ENCODE results near the gene PFN3.
A peak's percentile ranks its signal among the peaks of the same experiment; 100 is the strongest.
"Not testable (repeated sequence)": the region's sequence is repeated elsewhere in the genome, so short reads cannot be mapped to it uniquely, and the experiment has no call there.

PFN3 gene

DNA sequence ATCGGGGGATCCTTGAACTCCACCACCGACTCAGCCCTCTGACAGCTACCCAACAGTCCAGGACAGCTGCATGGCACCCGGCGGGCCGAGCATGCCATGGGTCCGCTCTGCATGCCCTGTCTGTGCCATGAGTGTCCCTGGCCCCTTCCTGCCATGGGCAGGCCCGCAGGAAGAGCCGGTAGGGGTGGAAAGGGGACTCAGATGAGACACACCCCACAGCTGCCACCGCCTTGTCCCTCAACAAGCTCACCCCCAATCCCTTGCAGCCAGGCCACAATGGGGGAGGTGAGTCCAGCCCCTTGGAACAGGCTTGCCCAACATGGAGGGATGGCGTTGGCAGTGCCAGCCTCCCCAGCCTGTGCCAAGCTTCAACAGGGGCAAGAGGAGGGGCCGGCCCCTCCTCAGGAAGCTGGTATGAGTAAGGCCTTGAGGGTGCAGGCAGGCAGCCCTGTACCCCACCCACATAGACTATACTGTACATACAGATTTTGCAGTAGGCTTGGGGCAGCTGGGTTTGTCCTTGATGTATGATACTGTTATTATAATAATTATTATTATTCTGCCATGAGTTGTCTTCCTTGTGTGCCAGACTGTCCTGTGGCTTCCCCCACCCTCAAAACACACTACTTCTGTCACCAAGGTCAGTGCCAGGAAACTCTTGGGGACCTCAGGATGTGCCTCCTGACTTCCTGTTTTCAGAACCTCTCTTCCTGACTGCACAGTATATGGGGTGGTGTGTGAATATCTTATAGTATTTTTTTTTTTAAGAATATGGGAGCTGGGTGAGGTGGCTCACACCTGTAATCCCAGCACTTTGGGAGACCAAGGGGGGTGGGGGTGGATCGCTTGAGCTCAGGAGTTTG, 28.2 kb downstream of the PFN3 start:
- DNase-seq (ENCODE audit: low spot score): no peak

DNA sequence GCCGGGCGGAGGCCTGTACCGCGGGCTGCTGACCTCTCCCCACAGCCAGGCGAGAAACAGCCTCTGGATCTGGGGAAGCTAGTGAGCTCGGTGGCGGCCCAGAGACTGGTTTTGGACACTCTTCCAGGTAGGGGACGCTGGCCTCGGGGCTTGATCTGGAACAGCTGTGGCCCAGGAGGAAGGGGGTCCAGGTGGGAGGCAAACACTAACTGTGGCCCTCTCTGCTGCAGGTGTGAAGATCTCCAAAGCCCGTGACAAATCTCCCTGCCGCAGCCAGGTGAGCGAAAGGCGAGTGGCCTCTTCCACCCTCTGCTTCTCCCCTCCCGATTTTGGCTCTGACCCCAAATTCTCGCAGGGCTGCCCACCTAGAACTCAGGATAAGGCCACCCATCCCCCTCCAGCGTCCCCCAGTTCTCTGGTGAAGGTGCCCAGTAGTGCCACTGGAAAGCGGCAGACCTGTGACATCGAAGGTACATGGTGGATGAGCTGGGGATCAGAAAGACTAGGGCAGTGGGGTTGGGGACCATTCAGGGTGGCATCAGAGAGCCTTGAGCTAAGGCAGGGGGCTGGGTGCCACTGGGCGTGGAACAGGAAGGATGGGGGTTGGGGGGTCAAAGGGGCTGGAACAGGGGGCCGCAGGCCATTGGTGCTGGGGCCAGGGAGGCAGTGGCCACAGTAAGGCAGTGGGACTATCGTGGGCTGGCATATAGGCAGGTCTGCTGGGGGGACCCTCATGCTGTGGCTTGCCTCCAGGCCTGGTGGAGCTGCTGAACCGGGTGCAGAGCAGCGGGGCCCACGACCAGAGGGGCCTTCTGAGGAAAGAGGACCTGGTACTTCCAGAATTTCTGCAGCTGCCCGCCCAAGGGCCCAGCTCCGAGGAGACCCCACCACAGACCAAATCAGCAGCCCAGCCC, 29.1 kb downstream of the PFN3 start:
- DNase-seq (ENCODE audit: low spot score): no peak

DNA sequence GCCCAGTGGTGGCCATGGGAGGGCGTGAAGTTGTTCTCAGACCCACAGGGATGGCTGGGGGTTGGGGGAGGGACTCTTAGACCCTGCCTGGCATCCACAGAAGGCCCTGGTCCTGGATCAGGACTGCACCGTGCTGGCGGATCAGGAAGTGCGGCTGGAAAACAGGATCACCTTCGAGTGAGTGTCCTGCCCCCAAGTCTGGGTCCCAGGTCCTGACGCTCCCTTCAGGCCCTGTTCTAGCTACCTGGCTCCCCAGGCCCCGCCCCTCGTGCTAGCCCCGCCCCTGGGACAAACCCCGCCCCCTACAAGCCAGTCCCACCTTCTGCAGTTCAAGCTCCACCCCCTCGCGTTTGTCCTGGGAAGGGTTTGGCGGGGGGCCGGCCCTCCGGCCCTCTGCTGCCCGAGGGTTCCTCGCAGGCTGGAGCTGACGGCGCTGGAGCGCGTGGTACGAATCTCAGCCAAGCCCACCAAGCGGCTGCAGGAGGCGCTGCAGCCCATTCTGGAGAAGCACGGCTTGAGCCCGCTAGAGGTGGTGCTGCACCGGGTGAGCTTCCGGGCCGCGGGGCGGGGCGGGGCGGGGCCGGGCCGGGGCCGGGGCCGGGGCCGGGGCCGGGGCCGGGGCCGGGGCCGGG, 29.9 kb downstream of the PFN3 start:
- no peak for DNase-seq (ENCODE audit: low spot score)

DNA sequence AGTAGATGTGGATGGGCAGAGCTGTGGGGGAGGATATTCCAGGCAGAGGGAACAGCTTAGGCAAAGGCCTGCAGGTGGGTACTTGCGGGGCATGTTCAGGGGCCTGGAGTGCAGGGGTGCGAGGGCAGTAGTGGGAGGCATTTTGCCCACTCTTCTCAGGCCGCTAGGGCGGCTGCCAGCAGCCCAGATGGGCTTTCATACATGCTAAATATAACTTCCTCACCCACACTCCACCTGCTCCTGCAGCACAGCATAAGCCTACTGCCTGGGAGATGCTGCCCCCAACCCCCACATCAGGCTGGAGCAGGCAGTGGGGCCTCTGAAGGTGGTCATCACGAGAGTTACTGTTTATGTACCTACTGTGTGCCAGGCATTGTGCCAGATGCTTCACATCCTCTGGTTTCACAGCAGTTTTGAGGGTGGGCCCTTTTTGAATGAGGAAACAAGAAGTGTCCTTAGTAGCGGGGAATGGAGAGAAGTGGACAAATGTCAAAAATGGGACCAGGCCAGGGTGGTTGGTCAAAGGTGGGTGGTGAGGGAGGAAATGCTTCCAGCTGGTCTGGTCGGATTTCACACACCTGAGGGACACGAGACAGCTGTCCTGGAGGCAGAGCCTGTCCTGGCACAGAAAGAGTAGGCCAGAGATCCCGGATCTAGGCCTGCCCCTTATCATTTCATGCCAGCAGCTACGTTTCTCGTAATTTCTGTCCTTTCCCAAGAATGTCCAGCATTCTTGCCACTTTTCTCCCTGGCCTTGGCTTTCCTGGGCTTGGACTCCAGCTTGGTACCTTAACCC, 30.6 kb downstream of the PFN3 start:
- DNase-seq (ENCODE audit: low spot score): no peak

DNA sequence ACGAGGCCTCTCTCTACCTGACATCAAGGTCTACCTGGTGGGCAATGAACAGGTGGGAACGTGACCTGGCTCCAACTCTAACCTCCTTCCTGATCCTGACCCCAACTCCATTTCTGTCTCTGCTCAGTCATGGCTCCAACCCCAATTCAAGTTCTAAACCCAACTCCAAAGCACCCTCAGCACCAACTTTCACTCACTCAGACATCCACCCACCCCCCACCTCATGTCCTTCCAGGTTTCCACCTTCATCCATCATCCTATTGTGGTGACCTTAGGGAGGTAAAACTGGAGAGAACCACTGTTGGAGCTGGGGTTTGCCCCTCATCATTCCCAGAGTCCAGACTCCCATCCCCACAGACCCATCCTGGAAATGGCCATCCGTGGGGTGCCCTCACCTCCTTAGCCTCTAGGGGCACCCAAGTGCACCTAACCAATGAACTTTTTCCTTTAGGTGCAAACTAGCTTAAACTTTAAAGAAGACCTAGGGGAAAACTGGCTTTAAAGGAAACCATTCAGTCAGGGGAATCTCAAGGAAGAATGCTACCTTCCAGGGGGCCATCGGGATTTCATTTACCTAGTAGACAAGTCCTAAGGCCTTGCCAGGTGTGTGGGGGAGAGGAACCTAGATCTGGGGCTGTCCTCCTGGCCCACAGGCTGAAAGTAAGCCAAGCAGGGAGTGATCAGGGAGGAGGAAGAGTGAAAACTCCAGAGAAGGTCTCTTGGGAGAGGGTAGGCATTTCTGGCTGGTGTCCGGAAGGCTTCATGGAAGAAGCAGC, 31.4 kb downstream of the PFN3 start:
- DNase-seq (ENCODE audit: low spot score): peak; percentile 67

DNA sequence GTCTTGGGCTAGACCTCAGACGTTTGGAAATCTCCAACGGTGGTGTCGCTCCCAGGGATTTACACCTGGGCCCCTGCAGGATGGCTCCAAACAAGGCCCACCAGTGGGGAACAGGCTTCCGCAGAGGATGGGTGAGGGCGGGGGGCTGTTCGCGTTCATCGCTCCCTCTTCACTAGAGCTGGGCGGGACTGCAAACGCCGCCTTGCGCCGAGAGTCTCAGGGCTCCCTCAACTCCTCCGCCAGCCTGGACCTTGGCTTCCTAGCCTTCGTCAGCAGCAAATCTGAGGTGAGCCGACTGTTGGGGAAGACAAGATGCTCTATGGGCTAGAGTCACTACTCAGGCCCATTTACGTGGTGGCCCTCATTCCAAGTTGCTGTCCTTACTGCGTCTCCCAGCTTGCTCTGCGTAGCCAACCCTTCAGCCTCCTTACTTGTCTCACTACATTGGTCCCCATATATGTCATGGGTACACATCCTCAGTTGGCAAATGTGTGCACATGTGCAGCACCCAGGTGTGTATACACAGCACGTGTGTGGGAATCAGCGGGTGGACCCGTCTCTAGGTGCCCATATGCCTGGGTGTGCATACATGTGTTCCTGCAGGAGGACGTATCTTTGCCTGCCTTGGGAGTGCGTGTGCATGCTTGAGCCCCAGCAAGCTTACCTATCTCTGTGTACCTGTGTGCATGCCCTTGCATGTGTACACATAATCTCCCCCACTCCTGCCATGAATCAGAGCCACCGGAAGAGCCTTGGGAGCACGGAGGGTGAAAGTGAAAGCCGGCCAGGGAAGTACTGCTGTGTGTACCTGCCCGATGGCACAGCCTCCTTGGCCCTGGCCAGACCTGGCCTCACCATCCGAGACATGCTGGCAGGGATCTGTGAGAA, 32.2 kb downstream of the PFN3 start:
- DNase-seq (ENCODE audit: low spot score): no peak

DNA sequence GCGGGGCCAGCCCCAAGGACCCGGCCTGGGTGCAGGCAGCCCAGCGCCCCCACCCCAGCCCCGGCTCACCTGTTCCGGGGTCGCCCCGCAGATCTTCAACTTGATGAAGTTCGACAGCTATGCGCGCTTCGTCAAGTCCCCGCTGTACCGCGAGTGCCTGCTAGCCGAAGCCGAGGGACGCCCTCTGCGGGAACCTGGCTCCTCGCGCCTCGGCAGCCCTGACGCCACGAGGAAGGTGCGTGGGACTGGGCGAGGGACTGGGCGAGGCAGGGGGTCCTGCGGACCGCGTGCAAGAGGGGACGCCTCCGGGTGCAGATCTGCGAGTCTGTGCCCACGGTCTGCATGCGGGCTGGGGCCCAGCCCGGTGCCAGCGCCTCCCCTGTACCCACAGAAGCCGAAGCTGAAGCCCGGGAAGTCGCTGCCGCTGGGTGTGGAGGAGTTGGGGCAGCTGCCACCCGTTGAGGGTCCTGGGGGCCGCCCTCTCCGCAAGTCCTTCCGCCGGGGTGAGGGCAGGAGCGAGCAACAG, 33.1 kb downstream of the PFN3 start:
- no peak for DNase-seq (ENCODE audit: low spot score)

DNA sequence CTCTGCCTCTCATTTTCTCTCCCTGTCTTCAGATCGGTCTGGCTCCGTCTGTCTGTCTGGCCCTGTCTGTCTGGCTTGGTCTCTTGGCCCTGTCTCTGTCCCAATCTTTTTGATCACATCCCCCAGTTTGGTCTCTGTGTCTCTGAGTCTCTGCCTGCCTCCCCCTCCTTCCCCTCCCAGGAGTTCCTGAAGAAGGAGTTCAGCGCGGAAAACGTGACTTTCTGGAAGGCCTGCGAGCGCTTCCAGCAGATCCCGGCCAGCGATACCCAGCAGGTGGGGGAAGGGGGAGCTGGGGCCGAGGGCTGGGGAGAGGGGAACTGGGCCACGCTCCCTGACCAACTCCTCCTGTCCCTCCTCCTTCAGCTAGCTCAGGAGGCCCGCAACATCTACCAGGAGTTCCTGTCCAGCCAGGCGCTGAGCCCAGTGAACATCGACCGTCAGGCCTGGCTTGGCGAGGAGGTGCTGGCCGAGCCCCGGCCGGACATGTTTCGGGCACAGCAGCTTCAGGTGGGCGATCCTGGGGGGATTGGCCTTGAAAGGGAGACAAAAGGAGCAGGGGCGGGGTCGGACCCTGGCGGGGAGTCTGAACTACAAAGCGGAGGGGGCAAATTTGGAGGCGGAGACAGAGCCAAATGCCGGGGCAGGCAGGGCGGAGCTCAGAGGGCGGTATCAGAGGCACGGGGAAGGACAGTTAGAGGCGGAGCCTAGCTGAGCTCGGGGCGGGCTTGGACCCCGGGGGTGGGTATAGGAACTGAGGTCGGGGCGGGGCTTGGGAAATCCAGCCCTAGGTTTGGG, 33.7 kb downstream of the PFN3 start:
- no peak for DNase-seq (ENCODE audit: low spot score)

DNA sequence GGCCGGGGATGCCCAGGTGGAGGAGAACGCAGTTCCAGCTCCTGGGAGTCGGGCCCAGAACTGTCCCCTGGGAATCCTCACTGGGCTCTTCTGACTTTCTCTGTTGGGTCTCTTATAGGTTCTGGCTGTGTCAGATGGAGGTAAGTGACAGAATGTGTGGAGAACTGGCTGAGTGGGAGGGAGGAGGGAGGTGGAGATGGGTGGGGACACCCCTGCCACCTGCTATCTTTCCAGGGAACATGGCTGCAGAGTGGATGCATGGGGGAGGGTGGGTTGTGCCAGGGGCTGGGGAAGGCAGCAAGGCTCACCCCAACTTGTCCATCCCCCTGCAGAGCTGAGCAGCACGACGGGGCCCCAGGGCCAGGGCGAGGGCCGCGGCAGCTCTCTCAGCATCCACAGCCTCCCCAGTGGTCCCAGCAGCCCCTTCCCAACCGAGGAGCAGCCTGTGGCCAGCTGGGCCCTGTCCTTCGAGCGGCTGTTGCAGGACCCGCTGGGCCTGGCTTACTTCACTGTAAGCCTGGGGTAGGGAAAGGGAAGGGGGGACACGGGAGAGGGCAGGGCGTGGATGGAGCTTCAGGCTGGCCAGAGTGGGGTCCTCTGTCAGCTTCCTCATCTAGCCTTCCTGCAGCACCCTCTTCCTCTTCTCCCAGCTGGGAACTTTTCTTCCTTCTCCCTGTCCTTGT, 34.5 kb downstream of the PFN3 start:
- no peak for DNase-seq (ENCODE audit: low spot score)

DNA sequence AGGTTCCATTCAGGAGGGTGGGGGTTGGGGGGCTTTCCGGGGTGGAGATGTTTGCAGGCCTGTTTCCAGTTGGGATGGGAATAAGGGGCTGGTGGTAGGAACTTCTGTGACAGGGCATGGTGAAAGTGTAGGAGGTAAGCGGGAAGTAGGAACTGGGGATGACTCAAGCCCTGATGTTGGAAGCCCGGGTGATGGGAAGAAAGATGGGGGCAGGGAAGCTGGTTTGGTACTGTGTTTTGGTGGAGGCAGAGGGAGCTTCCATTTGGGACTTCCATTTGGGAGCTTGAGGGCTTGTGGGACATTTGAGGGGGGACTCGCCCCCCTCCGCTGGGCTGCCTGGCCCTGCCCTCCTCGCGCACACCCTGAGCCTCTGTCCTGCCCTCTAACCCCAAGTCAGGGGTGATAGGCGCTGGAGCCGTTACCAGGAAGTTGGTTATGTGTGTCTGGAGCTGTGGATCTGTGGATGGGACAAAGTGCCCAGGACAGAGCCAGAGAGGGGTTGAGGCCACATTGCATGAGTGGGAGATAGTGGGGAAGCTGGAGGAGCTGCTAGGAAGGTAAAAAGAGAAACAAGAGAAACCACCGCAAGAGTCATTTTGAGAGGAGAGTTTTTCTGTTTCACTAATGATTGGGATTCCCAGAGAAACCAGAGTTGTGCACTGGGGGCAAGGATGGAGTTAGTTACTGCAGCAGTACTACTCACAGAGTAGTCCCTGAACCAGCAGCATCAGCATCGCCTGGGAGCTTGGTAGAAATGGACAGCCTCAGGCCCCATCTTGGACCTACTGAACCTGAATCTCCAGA, 36.1 kb downstream of the PFN3 start:
- no peak for DNase-seq (ENCODE audit: low spot score)

DNA sequence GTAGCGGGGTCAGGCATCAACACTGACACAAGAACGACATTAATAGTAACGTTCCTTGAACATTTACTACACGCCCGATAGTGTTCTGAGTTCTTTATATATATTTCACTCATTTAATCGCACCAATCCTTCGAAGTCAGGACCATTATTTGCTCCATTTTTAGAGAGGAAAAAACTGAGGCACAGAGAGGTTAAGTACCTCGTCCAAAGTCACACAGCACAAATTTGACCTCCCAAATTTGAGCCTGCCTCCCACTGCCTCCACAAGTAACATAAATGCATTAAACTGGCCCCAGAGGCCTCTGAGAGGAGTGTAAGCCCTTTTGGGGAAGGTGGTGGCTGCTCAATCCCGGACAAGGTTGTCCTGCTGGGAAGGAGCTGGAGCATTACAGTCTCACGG, 36.9 kb downstream of the PFN3 start:
- no peak for DNase-seq (ENCODE audit: low spot score)

DNA sequence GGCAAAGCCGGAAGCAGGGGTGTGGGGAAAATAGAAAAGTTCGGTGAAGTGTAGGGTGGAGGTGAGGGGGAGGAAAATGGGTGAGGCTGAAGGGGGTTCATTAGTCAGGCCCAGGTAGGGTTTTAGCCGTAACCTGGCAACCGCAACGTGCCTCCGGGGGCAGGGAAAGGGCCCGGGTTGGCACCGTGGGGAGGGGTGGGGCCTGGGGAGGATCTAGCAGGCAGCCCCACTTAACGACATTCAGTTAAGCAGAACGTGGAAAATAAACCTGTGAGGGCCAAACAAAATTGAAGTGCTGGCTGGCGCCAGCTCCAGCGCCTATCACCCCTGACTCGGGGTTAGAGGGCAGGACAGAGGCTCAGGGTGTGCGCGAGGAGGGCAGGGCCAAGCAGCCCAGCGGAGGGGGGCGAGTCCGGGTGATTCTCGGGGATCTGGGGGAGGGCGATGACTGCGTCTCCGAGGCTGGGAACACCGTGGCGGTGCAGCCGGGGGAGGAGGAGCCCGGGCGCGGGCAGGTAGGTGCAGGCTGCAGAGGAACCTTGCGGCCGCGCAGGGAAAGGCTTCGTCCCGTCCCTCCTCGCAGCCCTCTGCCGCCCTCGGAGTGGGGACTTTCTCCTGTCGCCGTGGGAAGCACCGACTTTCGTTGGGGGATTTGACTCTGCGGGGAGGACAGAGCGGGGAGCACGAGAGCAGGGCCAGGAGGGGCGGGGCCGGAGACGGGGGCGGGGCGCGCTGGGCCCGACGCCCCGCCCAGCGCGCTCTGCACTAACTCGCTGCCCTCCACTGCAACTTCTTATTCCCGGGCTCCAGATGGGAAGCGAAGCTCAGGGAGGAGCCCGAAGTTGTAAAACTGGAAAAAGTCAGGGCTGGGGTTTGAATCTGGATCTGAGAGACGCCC, 37.6 kb downstream of the PFN3 start:
- DNase-seq (ENCODE audit: low spot score): peak; percentile 83

DNA sequence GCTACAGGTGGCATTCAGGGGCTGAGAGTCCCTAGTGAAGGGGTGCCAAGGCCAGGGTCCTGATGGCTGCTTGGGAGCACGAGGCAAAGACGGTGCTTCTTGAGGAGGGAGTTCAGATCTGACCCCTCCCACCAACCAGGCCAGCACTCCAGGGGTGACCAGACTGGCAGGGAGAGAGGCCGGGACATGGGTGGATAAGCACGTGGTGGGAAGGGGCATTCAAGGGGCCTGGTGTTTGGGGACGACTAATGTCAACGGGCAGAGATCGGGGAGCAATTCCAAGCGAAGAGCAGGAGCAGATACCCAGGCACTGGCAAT, 38.2 kb downstream of the PFN3 start:
- DNase-seq (ENCODE audit: low spot score): no peak

DNA sequence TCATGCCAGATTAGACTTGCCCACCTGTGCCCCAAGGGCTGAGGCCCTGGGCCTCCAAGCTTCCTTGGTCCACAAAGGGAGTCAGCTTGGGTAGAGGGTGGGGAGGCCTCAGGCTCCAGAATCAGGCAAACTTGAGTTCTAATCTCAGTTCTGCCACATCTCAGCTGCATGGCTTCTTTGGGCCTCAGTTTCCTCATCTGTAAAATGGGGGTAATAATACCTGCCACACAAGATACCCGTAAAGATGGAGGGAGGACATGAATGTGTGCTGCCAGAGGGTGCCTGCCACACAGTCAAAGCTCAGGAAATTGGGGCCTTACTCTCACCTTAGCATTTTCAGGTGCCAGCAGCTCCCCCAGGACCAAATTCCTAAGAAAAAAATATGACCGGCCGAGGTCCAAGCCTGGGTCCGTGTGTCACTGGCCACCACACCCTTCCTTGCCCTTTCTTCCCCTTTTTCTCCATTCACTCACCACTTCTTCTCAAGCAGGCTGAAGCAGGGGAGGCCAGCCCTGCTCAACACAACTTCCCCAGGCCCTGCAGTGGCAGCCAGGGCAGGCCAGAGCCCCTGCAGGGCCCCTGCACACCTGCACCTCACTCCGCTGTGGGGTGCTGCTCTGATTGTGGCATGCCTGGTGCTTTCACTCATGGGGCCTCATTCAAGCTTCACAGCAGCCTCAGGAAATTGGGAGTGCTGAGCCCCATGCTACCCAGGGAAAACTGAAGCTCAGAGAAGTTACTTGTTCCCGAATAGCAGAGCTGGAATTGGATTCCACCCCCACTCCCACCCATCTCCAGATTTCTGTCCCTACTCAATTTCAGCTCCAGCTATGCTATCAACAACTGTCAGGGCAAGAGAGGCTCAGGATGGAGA, 38.8 kb downstream of the PFN3 start:
- peak; percentile 71 for DNase-seq (ENCODE audit: low spot score)

DNA sequence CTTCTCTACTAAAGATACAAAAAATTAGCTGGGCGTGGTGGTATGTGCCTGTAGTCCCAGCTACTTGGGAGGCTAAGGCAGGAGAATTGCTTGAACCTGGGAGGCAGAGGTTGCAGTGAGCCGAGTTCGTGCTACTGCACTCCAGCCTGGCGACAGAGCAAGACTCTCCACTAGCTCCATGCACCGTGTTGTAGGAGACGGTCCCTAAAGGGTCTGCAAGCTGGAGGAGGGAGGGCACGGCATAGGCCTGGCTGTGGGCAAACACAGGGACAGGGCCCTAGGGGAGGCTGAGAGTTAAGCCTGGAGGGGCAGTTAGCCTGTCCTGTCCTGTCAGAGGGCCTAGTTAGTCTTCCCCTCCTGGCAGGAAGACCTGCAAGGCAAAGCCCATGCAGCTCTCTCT, 39.7 kb downstream of the PFN3 start:
- not testable (repeated sequence) for DNase-seq (ENCODE audit: low spot score)

DNA sequence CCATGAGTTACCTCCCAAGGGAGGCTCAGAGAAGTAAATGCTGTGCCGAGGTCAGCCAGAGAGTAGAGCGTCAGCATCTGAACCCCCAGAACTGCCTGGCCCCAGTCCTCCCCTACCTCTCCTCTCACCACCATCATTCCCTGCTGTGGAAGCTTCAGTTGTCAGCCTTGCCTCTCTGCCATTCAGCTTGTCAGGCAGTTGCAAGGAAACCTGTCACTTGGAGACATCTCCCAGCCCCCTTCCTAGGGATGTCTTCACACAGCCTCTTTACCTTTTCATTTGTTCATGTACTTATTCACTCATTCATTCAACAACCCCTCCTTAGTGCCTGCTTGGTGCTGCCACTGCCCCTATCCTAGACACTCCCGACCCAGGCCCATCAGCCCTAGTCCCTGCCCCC, 40.6 kb downstream of the PFN3 start:
- DNase-seq (ENCODE audit: low spot score): no peak

Data from germinal center (tissue), 1 donor.